H1 (cell line): ENCODE measurements around the gene PRICKLE2. TPM values are rescaled to one million over a fixed set of nuclear protein-coding genes. Genes with fewer than 3 reads are reported as not detected.

Source experiments
- CTCF ChIA-PET: fragments of 300-600 bp; sonication (Branson Sonifier 250); formaldehyde crosslinking; loops from one replicate; lab custom pipeline; 2021; ENCODE audit not compliant: partially characterized antibody; lab: Charles Lee
- POLR2A ChIA-PET: fragments of 300-600 bp; sonication (Branson Sonifier 250); formaldehyde crosslinking; loops from one replicate; lab custom pipeline; 2021; ENCODE audit warnings: inconsistent platforms; ENCODE audit not compliant: partially characterized antibody; lab: Charles Lee
- DNase-seq, 2 experiments: peaks; one replicate each; pipeline versions ENCODE4 v3.0.0 to v3.0.0-alpha.2; 2010 to 2022; ENCODE audit warnings: low spot score in 2 of 2, low read depth in 1 of 2, mixed read lengths in 1 of 2
- FAIRE-seq: peaks from 2 replicates; lab custom pipeline; 2011; peaks lifted over from hg19 to GRCh38; lab: Jason Lieb, UNC
- H2AFZ ChIP-seq: 2 replicates; pipeline ENCODE4 v1.8.1; 2012; ENCODE audit warnings: low read length, inconsistent platforms
- H2AK5ac ChIP-seq: 2 replicates; pipeline ENCODE4 v1.6.1; 2013; ENCODE audit warnings: low read depth, low read length
- H2BK120ac ChIP-seq: replicated peaks from 2 replicates; pipeline ENCODE3; 2013; ENCODE audit warnings: low read depth, low read length, inconsistent platforms
- H2BK12ac ChIP-seq: 2 replicates; pipeline ENCODE4 v1.6.1; 2013; ENCODE audit warnings: low read depth, low read length
- H2BK15ac ChIP-seq: 2 replicates; pipeline ENCODE4 v1.6.1; 2013; ENCODE audit warnings: low read length
- H2BK20ac ChIP-seq: 2 replicates; pipeline ENCODE4 v1.6.1; 2013; ENCODE audit warnings: low read length
- H2BK5ac ChIP-seq: 2 replicates; pipeline ENCODE4 v1.6.1; 2013; ENCODE audit warnings: low read depth, low read length
- H3K14ac ChIP-seq: 2 replicates; pipeline ENCODE4 v1.6.1; 2013; ENCODE audit warnings: inconsistent platforms; ENCODE audit not compliant: insufficient read length
- H3K18ac ChIP-seq: 2 replicates; pipeline ENCODE4 v1.6.1; 2013; ENCODE audit warnings: low read length; ENCODE audit errors: extremely low read depth
- H3K23ac ChIP-seq: 2 replicates; pipeline ENCODE4 v1.6.1; 2013; ENCODE audit warnings: inconsistent platforms; ENCODE audit not compliant: insufficient read length
- H3K23me2 ChIP-seq: 2 replicates; pipeline ENCODE4 v1.6.1; 2013; ENCODE audit warnings: low read depth, low read length
- H3K27ac ChIP-seq: 2 replicates; pipeline ENCODE4 v1.6.1; 2011; ENCODE audit warnings: low read depth, low read length, inconsistent platforms
- H3K27me3 ChIP-seq, 4 experiments: replicated peaks in 1 of 4; 1 replicate in 1 of 4; 2 replicates in 3 of 4; pipeline versions ENCODE4 v1.6.1 to v1.8.1; 2011 to 2013; ENCODE audit warnings: low read length in 3 of 4, mild to moderate bottlenecking in 3 of 4, inconsistent platforms in 2 of 4, mixed read lengths in 2 of 4, moderate library complexity in 1 of 4; ENCODE audit not compliant: control insufficient read depth in 3 of 4, insufficient read depth in 3 of 4; ENCODE audit errors: extremely low read depth in 1 of 4
- H3K36me3 ChIP-seq, 4 experiments: 2 replicates each; pipeline versions ENCODE4 v1.6.1 to v1.8.1; 2011 to 2013; ENCODE audit warnings: mild to moderate bottlenecking in 4 of 4, low read length in 3 of 4, moderate library complexity in 2 of 4, control low read depth in 1 of 4, inconsistent platforms in 1 of 4; ENCODE audit not compliant: insufficient read depth in 4 of 4, control insufficient read depth in 2 of 4
- H3K4ac ChIP-seq: replicated peaks from 2 replicates; pipeline ENCODE3; 2013; ENCODE audit warnings: low read length, low read depth, mixed read lengths, inconsistent platforms; ENCODE audit not compliant: insufficient read length
- H3K4me1 ChIP-seq, 4 experiments: replicated peaks in 1 of 4; 1 replicate in 1 of 4; 2 replicates in 3 of 4; pipeline versions ENCODE4 v1.6.1 to v1.8.1; 2011 to 2013; ENCODE audit warnings: low read length in 3 of 4, inconsistent platforms in 2 of 4, mixed read lengths in 1 of 4; ENCODE audit not compliant: insufficient read depth in 4 of 4, control insufficient read depth in 3 of 4
- H3K4me2 ChIP-seq, 2 experiments: 2 replicates each; pipeline versions ENCODE4 v1.6.1 to v1.8.1; 2011 to 2013; ENCODE audit warnings: low read depth in 2 of 2, low read length in 2 of 2, control low read depth in 1 of 2, inconsistent platforms in 1 of 2, mild to moderate bottlenecking in 1 of 2; ENCODE audit not compliant: insufficient read depth in 1 of 2
- H3K4me3 ChIP-seq, 4 experiments: fragments of 200-600, 300-600 bp in 1 of 4; sonication (generic), shearing (Covaris generic), sonication (Bioruptor Twin) in 1 of 4; 2 replicates each; pipeline versions ENCODE4 v1.5.1 to v1.8.1; 2011 to 2016; ENCODE audit warnings: low read length in 4 of 4, low read depth in 3 of 4, control low read depth in 2 of 4, inconsistent platforms in 2 of 4, mild to moderate bottlenecking in 2 of 4, mixed read lengths in 1 of 4, moderate library complexity in 1 of 4; ENCODE audit not compliant: insufficient read depth in 2 of 4; ENCODE audit errors: extremely low read depth in 1 of 4
- H3K56ac ChIP-seq: replicated peaks from 2 replicates; pipeline ENCODE3; 2013; ENCODE audit warnings: low read depth, mild to moderate bottlenecking, mixed read lengths, low read length, inconsistent platforms; ENCODE audit not compliant: insufficient read length
- H3K79me1 ChIP-seq: 2 replicates; pipeline ENCODE4 v1.6.1; 2013; ENCODE audit warnings: low read depth, low read length, control low read depth
- H3K79me2 ChIP-seq, 2 experiments: 2 replicates each; pipeline versions ENCODE4 v1.6.1 to v1.8.1; 2012 to 2013; ENCODE audit warnings: low read length in 2 of 2, mild to moderate bottlenecking in 2 of 2, inconsistent platforms in 1 of 2; ENCODE audit not compliant: insufficient read depth in 2 of 2, control insufficient read depth in 1 of 2
- H3K9ac ChIP-seq, 4 experiments: replicated peaks in 1 of 4; 1 replicate in 1 of 4; 2 replicates in 3 of 4; pipeline versions ENCODE4 v1.6.1 to v1.8.1; 2011 to 2013; ENCODE audit warnings: low read depth in 3 of 4, low read length in 3 of 4, control low read depth in 2 of 4, mild to moderate bottlenecking in 2 of 4, moderate library complexity in 2 of 4, inconsistent platforms in 1 of 4; ENCODE audit errors: extremely low read depth in 1 of 4
- H3K9me3 ChIP-seq, 2 experiments: 2 replicates each; pipeline versions ENCODE4 v1.6.1 to v1.8.1; 2012 to 2013; ENCODE audit warnings: mild to moderate bottlenecking in 2 of 2, moderate library complexity in 2 of 2, control low read depth in 1 of 2, inconsistent platforms in 1 of 2, low read depth in 1 of 2, low read length in 1 of 2, mixed read lengths in 1 of 2; ENCODE audit not compliant: insufficient read depth in 2 of 2
- H4K20me1 ChIP-seq, 2 experiments: replicated peaks in 1 of 2; 2 replicates each; pipeline versions ENCODE3 to v1.8.1; 2011 to 2013; ENCODE audit warnings: inconsistent platforms in 2 of 2, low read length in 2 of 2, mild to moderate bottlenecking in 1 of 2; ENCODE audit not compliant: insufficient read depth in 2 of 2, control insufficient read depth in 1 of 2
- H4K5ac ChIP-seq: 2 replicates; pipeline ENCODE4 v1.6.1; 2013; ENCODE audit warnings: low read length, low read depth, mixed read lengths, inconsistent platforms; ENCODE audit not compliant: insufficient read length
- H4K8ac ChIP-seq: 2 replicates; pipeline ENCODE4 v1.8.0; 2013; ENCODE audit warnings: mild to moderate bottlenecking, moderate library complexity, low read length, inconsistent platforms; ENCODE audit not compliant: insufficient read depth; ENCODE audit errors: extremely low read depth
- H4K91ac ChIP-seq: replicated peaks from 2 replicates; pipeline ENCODE3; 2013; ENCODE audit warnings: low read length, mixed read lengths, inconsistent platforms; ENCODE audit not compliant: insufficient read length
- CBX8 ChIP-seq: fragments of 300-800, 300-1000 bp; sonication (generic); IDR thresholded peaks from 2 replicates; pipeline ENCODE4 v1.7.1; 2016; ENCODE audit warnings: low read depth, low read length, borderline replicate concordance
- polyA plus RNA-seq, 7 experiments: library from polyadenylated mRNA; depleted of rRNA in 3 of 7; stranded (reverse) in 5 of 7; unstranded in 2 of 7; fragments of >200 nt in 5 of 7; fragments of 200-250 nt in 2 of 7; gene quantifications; 1 replicate in 5 of 7; 2 replicates in 1 of 7; 4 replicates in 1 of 7; pipeline versions ENCODE4 v1.2.1 to v1.2.3, GENCODE V29; 2011 to 2013; ENCODE audit warnings: missing spikeins in 2 of 7, mixed read lengths in 2 of 7
- total RNA-seq: library from RNA; stranded (reverse); fragmentation: NEBNext Ultra II Directional; extraction: Animal tissue kit (Norgen Biotek cat#: 25700); gene quantifications from 2 replicates; pipeline ENCODE4 v1.2.1, GENCODE V29; 2021

The PRICKLE2 gene
- total and polyA plus RNA-seq, 2 of the 8 experiments (the other 6 are each of a cell fraction or from before 2014, with no cell fraction given), result 2.9 to 8.0 TPM

- POLR2A ChIA-PET, result no interaction called here
Measured at GRCh38 chr3:64070704-64071103, 154.6 kb downstream of the PRICKLE2 start.

More at GRCh38 chr3:64070704-64071103, 154.6 kb downstream of the PRICKLE2 start:
- Histone ChIP-seq H3K27me3 (no peaks in the 10 kb centered on the region), H2BK20ac (no peak overlapping the region), H2BK120ac (no peak overlapping the region), H2AFZ (no peak overlapping the region), H3K56ac (no peak overlapping the region), H4K20me1 (no peaks in the 10 kb centered on the region), H3K9me3 (no peaks in the 10 kb centered on the region), H3K23me2 (no peaks in the 10 kb centered on the region; the same call in 1 of the 2 replicates), H4K8ac (no peak overlapping the region), H4K5ac (no peak overlapping the region), H3K79me2 (no peaks in the 10 kb centered on the region), H2BK5ac (no peak overlapping the region), H3K23ac (no peak overlapping the region), H3K36me3 (no peaks in the 10 kb centered on the region), H3K18ac (no peak overlapping the region), H3K27ac (no peak overlapping the region), H3K4me2 (no peak overlapping the region), H3K9ac (no peak overlapping the region), H3K14ac (no peak overlapping the region), H2AK5ac (no peak overlapping the region), H4K91ac (no peak overlapping the region), H3K4ac (no peak overlapping the region), H3K4me3 (no peak overlapping the region), H2BK12ac (no peak overlapping the region), H3K79me1 (no peaks in the 10 kb centered on the region), H3K4me1 (no peaks in the 10 kb centered on the region), H2BK15ac (no peak overlapping the region)
- DNase-seq, result no peak
- CTCF ChIA-PET, result interaction anchor here (0.7 to 1.3 kb wide), 3 partner anchors 10 to 241 kb away, joined by 3 to 4 read pairs (median 4); no protein-coding TSS in a partner anchor
- TF ChIP-seq CBX8, result no peak
- no peak for FAIRE-seq
